ENCODE measurements around the gene THAP2.

THAP2 gene

GRCh38 chr12:71708658-71709057 lies 44.6 kb downstream of the THAP2 start:
- no peak for DNase-seq

- DNase-seq = no peak
Observed at GRCh38 chr12:71710276-71711125, 46.4 kb downstream of the THAP2 start.

- DNase-seq = no peak
Observed at GRCh38 chr12:71718611-71719010, 54.5 kb downstream of the THAP2 start.

GRCh38 chr12:71719647-71720370 lies 55.7 kb downstream of the THAP2 start:
- no peak for DNase-seq

- no peak for DNase-seq
Observed at GRCh38 chr12:71721783-71722505, 57.8 kb downstream of the THAP2 start.

- no peak for DNase-seq
Observed at GRCh38 chr12:71725011-71725410, 60.9 kb downstream of the THAP2 start.

- no peak for DNase-seq
Observed at GRCh38 chr12:71726548-71726947, 62.4 kb downstream of the THAP2 start.

- no peak for DNase-seq
Observed at GRCh38 chr12:71727958-71728357, 63.9 kb downstream of the THAP2 start.
